ENCODE measurements around the gene LMTK3.

GRCh38 chr19:48548253-48548911 lies 36.7 kb upstream of the LMTK3 start:
- TF ChIP-seq, protein P1, sequence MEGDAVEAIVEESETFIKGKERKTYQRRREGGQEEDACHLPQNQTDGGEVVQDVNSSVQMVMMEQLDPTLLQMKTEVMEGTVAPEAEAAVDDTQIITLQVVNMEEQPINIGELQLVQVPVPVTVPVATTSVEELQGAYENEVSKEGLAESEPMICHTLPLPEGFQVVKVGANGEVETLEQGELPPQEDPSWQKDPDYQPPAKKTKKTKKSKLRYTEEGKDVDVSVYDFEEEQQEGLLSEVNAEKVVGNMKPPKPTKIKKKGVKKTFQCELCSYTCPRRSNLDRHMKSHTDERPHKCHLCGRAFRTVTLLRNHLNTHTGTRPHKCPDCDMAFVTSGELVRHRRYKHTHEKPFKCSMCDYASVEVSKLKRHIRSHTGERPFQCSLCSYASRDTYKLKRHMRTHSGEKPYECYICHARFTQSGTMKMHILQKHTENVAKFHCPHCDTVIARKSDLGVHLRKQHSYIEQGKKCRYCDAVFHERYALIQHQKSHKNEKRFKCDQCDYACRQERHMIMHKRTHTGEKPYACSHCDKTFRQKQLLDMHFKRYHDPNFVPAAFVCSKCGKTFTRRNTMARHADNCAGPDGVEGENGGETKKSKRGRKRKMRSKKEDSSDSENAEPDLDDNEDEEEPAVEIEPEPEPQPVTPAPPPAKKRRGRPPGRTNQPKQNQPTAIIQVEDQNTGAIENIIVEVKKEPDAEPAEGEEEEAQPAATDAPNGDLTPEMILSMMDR (IDR thresholded peaks at IDR 0.05), result no peak
- no peak for TF ChIP-seq NR2C2 (CRISPR knock-in tag; IDR thresholded peaks at IDR 0.05)
- TF ChIP-seq, protein P2, sequence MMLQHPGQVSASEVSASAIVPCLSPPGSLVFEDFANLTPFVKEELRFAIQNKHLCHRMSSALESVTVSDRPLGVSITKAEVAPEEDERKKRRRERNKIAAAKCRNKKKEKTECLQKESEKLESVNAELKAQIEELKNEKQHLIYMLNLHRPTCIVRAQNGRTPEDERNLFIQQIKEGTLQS (CRISPR knock-in tag; conservative IDR thresholded peaks at IDR 0.05), result no peak
- TF ChIP-seq, protein P3, sequence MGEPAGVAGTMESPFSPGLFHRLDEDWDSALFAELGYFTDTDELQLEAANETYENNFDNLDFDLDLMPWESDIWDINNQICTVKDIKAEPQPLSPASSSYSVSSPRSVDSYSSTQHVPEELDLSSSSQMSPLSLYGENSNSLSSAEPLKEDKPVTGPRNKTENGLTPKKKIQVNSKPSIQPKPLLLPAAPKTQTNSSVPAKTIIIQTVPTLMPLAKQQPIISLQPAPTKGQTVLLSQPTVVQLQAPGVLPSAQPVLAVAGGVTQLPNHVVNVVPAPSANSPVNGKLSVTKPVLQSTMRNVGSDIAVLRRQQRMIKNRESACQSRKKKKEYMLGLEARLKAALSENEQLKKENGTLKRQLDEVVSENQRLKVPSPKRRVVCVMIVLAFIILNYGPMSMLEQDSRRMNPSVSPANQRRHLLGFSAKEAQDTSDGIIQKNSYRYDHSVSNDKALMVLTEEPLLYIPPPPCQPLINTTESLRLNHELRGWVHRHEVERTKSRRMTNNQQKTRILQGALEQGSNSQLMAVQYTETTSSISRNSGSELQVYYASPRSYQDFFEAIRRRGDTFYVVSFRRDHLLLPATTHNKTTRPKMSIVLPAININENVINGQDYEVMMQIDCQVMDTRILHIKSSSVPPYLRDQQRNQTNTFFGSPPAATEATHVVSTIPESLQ (CRISPR knock-in tag; IDR thresholded peaks at IDR 0.05), result no peak

Data from WTC11 (cell line).